ENCODE measurements around the gene CFAP92.

Gene CFAP92

DNA sequence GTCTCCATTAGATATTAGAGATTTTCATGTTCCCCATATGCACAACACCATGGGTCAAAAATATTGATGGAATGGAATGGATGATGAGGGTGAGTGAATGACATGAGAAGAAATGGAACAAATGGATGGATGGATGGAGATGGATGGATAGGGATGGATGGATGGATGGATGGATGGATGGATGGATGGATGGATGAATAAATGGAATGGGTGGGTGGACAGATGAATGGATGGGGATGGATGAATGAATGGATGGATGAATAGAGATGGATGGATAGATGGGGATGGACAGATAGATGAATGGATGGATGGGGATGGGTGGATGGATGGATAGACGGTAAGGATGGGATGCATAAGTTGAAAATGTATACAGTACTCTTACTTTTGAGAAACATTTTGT, 18.6 kb downstream of the CFAP92 start:
- no peak for DNase-seq

DNA sequence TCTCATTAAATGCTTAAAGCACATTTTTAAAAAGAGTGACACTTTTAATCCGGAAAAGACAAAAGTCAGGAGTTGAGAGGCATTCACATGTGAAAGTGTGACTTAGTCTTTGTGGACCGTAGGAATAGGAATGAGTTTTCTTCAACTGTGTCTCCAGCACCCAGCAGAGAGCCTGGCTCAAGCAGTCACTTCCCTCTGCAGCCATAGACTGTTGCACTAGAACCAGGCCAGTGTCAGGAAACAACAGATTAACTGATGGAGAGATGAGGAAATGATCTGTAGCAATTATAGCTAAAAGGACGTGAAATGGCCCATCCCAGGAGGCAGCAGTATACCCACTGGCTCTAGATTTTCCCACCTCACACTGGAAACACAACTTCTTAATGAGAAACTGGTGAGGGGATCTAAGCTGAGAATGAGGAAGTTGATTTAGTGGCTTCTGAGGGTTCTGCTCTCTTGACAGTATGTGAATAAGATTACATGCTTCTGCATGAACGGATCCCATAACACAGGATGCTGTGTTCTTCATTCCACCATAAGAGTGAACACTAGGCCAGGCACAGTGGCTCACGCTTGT, 19.8 kb downstream of the CFAP92 start:
- no peak for DNase-seq

DNA sequence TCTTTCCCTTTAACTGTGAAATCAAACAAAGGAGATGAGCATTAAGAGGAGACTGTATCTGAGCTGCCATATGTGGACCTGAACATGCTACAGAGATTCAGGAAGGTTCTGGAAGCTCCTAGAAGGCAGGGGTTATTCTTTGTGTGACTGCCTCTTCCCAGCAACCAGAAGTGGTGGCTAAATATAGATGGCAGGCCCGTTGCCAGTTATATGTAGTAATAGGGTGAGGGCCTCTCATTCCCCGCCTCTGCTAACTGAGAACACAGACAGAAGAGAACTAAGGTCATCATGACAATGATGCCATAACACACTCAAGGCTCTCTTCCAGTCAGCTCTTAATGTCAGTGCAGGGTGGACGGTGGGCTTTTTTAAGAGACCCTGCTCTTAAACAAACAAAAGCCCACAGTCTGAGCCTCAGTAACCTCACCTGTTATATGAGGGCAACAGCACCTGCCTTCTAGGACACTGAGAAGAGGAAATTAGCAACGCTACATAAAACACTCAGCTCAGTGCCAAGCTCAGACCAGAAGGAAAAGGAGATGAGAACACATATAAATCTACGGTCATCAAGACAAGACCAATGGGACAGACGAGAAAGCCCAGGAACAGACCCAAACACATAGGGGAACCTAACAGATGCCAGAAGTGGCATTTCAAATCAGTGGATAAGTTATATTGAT, 22.3 kb downstream of the CFAP92 start:
- no peak for DNase-seq

DNA sequence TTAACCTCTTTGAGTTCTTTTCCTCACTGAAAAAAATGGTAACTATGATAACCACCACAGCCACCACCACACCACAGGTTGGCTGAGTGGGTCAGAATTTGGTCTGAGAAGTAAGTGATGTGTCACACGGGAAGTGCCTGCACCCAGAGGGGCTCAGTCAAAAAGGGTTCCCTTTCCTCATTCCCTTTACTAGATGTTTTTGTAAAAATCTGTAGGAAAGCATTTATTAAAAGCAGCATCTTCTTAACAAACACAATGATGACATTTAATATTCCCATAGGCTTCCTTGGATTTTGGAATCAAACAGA, 23.2 kb downstream of the CFAP92 start:
- DNase-seq, result no peak

DNA sequence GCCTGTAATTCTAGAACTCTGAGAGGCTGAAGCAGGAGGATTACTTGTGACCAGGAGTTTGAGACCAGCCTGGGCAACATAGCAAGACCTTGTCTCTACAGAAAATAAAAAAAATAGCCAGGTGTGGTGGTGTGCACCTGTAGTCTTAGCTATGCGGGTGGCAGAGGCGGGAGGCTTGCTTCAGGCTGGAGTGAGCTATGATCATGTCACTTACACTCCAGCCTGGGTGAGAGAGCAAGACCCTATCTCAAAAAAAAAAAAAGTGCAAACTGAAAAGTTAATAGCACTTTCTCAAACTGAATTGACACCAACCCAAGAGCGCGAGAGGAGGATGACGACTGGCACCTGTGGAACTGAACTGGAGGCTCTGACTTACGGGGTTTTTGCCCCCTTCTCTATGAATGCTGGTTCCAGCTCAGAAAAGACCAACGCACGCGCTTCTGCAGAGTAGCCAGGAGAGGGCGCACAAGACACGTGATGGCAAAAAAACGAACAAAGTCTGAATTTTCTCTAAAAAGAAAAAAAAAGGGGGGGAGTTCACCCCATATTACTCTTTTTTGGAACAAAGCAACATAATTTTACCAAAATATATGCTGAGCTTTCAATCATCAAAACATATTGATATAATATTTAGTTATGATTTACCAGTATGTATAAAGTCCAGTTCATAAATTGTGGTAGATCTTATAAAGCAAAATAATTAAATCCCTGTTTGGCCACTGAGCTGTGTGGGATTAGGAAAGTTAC, 23.7 kb downstream of the CFAP92 start:
- no peak for DNase-seq

DNA sequence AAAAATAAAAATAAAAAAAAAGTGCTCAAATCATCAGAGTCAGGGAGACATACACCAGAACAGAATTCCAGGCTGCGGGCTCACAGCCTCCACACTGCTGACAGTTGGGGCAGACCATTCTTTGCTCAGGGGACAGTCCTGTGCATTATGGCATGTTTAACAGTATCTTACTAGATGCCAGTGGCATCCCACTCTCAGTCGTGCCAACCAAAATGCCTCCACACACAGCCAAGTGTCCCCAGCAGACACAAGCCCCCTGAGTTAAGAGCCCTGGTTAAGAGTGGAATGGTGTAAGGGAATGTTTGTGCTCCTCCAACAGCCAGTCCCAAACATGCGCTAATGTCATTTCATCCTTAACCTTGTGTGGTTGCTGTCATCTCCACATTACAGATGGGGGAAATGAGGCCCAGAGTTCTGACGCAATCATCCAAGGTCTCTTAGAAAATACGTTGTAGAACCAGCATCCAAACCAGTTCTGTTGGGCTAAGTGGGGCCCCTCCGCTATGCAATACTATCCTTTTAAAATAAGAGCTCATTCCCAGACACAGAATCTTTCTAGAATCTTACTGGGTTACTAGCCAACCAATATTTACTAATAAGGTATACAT, 26.0 kb downstream of the CFAP92 start:
- DNase-seq, result no peak

DNA sequence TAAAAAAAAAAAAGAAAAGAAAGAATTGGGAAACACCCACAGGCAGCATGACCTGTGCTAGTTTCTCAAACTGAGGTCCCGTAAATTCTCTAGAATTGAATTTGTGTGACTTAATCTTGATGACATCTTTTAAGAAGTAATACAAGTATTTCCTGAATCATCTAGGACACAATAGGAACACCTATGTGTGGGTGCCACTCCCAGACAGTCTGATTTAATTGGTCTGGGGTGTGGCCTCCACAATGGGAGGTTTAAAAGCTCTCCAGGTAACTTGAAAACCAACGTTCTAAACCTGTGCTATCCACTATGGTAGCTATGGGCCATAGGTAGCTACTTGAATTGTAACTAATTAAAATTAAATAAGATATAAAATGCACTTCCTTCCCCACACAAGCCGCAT, 28.1 kb downstream of the CFAP92 start:
- no peak for DNase-seq

DNA sequence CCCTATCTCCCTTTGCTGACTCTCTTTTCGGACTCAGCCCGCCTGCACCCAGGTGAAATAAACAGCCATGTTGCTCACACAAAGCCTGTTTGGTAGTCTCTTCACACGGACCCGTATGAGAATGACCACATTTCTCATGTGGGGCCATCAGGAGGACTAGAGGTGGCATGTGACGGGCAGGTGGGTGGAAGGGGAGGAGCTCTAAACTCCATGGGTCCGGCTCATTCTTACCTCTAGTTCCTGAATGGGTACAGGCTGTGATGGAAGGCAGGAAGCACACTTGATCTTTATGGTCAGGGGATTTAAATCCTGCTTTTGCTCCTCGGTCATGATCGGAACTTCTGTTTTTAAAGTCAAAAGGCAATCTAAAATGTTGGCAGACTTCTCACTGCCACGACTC, 28.6 kb downstream of the CFAP92 start:
- no peak for DNase-seq

DNA sequence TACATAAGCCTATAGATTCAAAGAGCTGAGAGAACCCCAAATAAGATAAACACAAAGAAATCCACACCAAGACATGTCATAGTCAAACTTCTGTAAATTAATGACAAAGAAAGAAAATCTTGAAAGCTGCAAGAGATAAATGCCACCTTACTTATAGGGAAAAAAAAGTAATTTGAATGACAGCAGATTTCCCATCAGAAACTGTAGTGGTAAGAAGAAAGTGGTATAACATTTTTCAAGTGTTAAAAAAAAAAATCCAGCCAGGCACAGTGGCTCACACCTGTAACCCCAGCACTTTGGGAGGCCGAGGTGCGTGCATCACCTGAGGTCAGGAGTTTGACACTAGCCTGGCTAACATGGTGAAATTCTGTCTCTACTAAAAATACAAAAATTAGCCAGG, 37.4 kb downstream of the CFAP92 start:
- DNase-seq, result no peak

DNA sequence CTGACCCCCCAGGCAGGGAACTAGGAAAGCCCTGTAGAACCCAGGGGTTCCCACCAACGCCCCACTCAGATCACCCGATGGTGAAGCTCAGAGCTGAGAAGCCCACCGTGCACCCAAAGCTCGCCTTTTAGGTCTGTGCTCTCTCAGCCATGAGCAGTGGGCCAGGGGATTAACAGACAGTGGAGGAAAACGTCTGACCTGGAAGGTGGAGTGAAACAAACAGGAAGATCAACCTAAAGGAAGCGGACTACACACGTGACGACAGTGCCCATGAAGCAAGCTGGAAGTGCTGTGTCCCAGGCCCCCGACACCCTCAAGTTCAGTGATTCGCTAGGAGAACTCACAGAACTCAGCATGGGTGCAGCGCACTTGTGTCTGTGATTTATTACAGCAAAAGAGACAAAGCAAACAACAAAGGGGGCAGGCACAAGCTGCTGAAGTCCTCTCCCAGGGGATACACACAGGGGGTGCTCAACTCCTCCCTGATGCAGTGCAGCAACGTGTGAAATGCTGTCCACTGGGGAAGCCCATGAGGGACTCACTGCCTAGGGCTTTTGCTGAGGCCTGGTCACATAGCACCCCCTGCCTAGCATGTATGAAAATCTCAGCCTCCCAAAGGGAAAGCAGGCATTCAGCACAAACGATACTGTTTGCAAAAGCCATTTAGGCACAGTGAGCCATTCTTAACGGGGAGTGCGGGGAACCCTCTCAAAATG, 43.5 kb downstream of the CFAP92 start:
- DNase-seq, result no peak

DNA sequence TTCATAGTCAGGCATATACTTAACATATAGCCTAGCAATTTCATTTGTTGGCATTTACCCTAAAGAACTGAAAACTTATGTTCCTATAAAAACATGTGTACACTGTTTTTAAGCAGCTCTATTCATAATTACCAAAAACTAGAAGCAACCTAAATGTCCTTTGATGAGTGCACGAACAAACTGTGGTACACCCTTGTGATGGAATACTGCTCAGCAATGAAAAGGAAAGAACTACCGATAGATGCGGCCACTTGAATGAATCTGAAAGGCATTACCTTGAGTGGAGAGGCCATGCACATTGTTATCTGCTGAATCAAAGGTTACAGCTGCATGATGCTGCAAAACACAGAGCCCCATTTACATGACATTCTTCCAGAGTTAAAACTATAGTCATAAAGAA, 44.7 kb downstream of the CFAP92 start:
- no peak for DNase-seq

DNA sequence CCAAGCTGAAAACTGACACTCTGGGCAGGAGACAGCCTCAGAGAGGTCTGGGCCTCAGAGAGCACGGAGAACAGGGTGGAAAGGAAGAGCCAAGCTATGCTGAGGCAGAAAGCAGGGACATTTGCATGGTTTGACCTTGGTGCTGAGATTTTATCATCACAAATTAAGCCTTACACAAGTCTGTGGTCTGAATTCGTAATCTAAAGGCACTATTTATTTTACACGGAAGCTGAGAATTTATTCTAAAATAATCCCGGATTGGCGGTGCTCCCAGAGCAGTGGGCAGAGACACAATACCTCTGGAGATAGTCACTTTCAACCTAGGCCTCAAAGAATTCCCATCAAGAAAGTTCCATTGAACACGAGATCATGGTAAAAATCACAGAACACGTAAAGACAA, 47.5 kb downstream of the CFAP92 start:
- no peak for DNase-seq

DNA sequence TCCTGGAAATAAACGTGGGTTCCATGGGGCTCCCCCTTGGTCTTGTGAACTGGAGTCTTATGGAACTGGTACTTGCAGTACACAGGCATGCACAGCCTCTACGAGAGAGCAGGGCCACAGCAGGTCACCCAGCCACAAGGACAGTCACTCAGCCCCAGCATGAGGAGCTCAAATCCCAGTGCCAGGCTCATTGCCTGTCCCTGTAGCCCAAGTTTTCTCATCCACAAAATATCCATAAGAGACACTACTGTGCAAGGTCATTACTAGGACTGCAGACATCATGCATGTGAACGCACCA, 48.0 kb downstream of the CFAP92 start:
- DNase-seq, result no peak

DNA sequence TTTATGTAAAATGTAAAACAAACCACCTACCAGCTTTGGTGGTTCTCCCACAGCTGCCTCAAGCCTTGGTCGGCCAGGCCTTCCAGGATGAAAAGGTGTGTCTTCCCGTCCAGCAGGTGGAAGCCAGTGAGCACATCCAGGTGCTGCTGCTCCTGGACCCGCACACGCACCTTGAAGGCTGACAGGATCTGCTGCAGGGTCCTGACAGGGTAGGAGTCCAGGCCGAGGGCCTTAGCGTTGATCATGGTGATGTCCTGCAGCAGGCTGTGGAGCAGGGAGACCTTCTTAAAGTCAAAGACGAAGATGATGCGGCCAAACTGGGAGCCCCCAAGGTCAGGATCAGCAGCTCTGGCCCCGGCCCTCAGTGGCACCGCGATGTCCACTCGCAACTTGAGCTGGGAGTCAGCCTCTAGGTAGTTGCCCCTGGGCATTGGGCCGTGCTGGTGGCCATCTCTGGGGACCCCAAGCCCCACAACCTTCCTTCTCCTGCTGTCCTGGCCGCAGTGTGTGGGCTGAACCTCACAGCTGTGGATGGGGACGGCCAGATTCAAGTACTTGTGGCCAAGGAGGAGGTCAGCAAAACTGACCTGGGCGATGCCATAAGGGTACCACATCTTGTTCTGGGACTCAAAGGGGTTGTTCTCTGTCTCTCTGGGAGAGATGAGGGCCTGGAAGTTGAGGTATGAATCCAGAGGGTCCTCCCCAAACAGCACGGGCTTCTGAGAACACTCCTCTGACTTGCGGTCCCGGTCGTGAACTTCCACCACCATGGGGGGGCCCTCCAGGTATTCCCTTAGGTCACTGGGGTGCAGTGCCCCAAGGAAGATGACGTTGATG, 48.6 kb downstream of the CFAP92 start:
- DNase-seq, result no peak

DNA sequence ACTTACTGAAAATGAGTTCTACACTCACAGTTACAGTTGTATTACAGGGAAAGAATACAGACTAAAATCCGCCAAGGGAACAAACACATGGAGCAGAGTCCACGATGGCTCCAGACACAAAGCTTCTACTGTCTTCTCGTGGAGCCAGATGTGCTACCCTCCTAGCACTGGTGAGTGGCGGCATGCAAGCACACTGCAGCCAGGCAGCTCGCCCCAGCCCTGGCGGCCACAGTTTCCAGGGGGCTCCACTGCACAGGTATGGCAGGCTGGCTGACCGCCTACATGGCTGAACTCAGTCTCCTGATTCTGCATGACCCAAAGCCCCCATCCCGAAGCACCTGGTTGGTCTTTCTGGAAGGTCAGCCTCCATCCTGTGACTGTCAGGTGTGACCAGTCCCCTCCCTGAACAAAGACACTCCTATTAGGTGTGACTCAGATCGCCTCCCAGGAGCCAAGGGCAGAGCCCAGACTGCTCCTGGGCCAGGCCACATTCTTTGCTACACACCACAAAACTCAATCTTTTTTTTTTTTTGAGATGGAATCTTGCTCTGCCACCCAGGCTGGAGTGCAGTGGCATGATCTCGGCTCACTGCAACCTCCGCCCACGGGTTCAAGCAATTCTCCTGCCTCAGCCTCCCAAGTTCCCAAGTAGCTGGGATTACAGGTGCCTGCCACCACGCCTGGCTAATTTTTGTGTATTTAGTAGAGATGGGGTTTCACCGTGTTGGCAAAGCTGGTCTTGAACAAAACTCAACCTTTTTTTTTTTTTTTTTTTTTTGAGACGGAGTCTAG, 51.5 kb downstream of the CFAP92 start:
- no peak for DNase-seq

DNA sequence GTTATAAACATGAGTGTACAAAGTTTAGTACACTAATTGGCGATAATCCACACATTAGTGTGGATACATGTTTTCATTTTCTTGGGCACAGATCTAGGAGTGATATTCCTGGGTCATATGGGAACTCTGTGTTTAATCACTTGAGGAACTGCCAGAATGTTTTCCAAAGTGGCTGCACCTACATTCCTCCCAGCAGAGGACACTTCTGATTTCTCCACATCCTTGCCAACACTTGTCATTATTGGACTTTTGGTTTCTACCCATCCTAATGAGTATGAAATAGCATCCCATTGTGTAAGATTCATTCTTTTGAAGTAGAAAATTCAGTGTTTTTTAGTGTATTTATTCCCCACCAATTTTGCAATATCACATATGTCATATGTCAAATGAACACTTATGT, 53.6 kb downstream of the CFAP92 start:
- no peak for DNase-seq

DNA sequence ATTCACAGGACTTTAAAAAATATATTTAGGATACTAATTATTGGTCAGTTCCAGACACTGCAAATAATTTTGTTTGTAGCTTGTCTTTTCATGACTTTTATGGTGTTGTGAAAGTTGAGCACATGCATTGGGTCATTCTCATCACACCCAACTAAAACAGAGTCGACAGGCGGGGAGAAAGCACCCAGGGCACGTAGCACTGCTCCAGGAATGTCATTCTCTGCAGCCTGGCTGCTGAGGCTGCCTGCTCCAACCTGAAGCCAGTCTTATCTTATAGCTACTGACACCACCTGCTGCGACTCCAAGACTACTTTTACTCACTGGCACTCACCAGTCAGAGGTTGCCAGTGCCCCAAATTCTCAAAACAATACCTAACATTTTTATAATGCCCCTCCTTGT, 57.5 kb downstream of the CFAP92 start:
- no peak for DNase-seq

DNA sequence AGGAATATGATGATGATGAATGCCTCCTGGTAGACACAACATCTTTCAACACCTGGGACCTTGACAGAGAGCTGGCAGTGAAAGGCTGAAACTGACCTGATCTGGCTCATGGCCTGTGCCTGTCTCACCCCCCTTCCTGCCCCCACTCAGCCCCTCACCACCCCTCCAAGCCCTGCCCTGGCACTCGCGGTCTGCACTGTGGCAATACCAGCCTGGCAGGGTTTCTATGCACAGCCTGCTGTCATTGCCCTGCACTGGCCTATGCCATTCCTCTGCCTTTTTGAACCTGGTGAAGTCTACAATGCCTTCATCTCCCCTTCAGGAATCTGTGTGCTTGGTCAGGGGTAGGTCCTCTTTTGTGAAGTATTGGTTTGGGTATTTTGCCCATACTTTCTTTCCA, 58.0 kb downstream of the CFAP92 start:
- no peak for DNase-seq

DNA sequence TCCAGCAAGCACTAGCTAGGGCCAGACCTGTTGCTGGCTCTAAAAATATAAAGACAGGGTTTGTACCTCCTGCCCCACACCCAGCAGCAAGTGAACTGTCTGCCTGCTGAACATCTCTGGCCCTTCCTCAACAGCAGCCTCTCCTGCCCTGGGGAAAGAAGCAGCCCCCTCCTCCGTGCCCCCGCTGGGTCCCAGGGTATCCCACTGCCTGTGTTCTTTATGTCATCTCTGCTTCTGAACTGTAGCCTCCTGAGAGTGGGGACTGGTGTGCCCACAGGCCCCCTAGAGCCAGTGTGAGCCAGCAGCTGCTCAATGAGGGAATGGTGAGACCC, 60.0 kb downstream of the CFAP92 start:
- DNase-seq, result no peak

DNA sequence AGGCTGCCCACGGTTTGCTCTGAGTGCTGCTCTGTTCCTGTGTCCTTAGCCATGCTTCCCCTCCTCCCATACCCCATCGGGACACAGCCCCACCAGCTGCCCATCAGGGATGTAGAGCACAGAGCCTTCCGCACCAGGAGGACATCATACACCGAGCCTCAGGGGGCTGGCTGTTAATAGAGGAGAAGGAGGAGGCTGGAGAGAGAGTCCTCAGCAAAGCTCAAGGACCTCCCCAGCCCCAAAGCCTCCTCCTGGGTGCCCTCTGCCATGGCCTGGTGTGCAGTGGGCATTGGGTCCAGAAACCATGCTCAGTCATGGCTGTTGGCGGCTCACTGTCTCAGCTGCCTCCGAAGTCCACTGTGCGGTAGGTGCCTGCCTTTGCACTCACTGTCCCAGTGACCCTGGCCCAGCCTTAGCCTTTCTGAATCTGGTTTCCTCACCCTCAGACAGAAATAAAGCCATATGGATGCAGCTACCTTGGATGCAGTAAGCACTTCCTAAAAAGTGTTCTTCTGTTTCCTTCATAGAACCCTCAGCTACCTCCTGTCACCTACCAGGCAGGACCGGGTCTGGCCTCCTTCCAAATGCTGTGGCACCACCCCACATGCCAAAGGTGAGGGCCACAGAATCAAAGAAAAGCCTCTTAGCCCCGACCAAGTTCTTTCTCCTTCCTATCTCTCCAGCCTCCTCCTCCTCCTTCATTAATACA, 60.5 kb downstream of the CFAP92 start:
- no peak for DNase-seq

DNA sequence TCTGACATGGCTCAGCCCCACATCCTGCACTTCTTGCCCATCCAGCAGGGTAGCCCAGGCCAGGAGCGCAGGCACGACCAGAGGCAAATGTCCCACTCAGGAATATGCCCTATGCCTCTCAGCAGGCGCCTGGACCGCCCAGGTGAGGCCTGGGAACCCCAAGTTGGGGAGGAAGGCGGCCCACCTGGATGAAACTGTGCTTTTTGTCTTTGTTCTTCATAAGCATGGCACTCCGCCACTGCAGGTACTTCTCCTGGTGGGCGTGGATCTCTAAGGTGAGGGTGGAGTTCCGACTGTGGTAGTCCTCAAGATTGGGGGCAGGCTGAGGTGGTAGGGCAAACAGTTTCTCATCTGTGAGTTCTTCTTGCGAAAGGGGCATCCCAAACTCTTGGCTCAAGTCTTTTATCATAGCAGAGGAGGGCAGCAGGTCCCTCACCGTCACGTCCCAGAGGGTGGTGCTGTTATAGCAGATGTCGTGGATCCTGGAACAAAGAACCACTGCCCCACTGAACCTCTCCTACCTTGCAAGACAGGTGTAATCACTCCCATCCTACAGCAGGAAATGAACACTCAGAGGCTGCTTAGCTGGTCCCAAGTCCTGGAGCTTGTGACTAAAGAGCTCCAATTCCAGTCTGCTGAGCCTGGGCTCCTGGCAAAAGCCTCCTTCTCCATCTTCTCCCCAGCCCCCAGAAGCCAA, 61.2 kb downstream of the CFAP92 start:
- DNase-seq, result no peak

All from NCI-H187 treated with DMSO at 0.1 percent for 48 hours (cell line).